Vagina (tissue), 2 donors: Measurements from ENCODE around the gene DIMT1.

Source experiments
- CTCF ChIP-seq, 3 experiments: fragments of 450-650 bp in 2 of 3; fragments of 200-600 bp in 1 of 3; sonication (generic) in 1 of 3; IDR thresholded peaks; one replicate each; pipeline ENCODE4 v1.5.1; 2017 to 2019; ENCODE audit warnings: antibody characterized with exemption in 3 of 3, mild to moderate bottlenecking in 2 of 3, moderate library complexity in 2 of 3
- POLR2AphosphoS5 ChIP-seq, 2 donors: sonication (generic); formaldehyde crosslinking; IDR thresholded peaks; one replicate each; pipeline ENCODE4 v1.9.0; 2017; ENCODE audit warnings: antibody characterized with exemption in 2 of 2, mild to moderate bottlenecking in 2 of 2, low read depth in 1 of 2; ENCODE audit not compliant: insufficient read depth in 1 of 2

- no peak for TF ChIP-seq CTCF (IDR thresholded peaks at IDR 0.05)
- TF ChIP-seq POLR2AphosphoS5 (IDR thresholded peaks at IDR 0.05; ENCODE audit: insufficient read depth in 1 of 2, low read depth in 1 of 2), result no peak
Observed at GRCh38 chr5:62374090-62374489, 29.6 kb downstream of the DIMT1 start.
